NCI-H1092 (cell line): Measurements from ENCODE around the gene SBF1.
"Not testable (repeated sequence)": the region's sequence is repeated elsewhere in the genome, so short reads cannot be mapped to it uniquely, and the experiment has no call there.

Source experiments
- DNase-seq: peaks from one replicate; lab custom pipeline; 2025; lab: John Stamatoyannopoulos, UW

SBF1 gene

GRCh38 chr22:50443801-50444625, 30.8 kb downstream of the SBF1 start:
- no peak for DNase-seq

- DNase-seq, result no peak
These were observed 31.6 kb downstream of the SBF1 start for GRCh38 chr22:50443197-50443596.

GRCh38 chr22:50441428-50441993, 33.3 kb downstream of the SBF1 start:
- no peak for DNase-seq

- DNase-seq, result no peak
These were observed 34.1 kb downstream of the SBF1 start for GRCh38 chr22:50440544-50441249.

- no peak for DNase-seq
These were observed 34.9 kb downstream of the SBF1 start for GRCh38 chr22:50439871-50440331.

GRCh38 chr22:50439314-50439870, 35.4 kb downstream of the SBF1 start:
- DNase-seq, result no peak

GRCh38 chr22:50438305-50439275, 36.2 kb downstream of the SBF1 start:
- no peak for DNase-seq

- no peak for DNase-seq
These were observed 37.1 kb downstream of the SBF1 start for GRCh38 chr22:50437511-50438304.

- DNase-seq, result no peak
These were observed 37.9 kb downstream of the SBF1 start for GRCh38 chr22:50436841-50437341.

GRCh38 chr22:50436015-50436830, 38.6 kb downstream of the SBF1 start:
- DNase-seq, result no peak

- no peak for DNase-seq
These were observed 39.4 kb downstream of the SBF1 start for GRCh38 chr22:50435291-50436014.

GRCh38 chr22:50434849-50435248, 40.0 kb downstream of the SBF1 start:
- no peak for DNase-seq

GRCh38 chr22:50432877-50433510, 41.8 kb downstream of the SBF1 start:
- DNase-seq, result not testable (repeated sequence)

GRCh38 chr22:50432131-50432876, 42.5 kb downstream of the SBF1 start:
- DNase-seq, result no peak

- DNase-seq, result no peak
These were observed 49.5 kb downstream of the SBF1 start for GRCh38 chr22:50425179-50425916.

- DNase-seq, result no peak
These were observed 50.9 kb downstream of the SBF1 start for GRCh38 chr22:50423956-50424355.
